ENCODE results near the gene DICER1.

DICER1 gene

GRCh38 chr14:95122621-95122945 lies 34.7 kb downstream of the DICER1 start:
- DNase-seq: no peak

GRCh38 chr14:95121911-95122620 lies 35.3 kb downstream of the DICER1 start:
- no peak for DNase-seq

- DNase-seq: no peak
Observed at GRCh38 chr14:95119336-95119735, 38.0 kb downstream of the DICER1 start.

GRCh38 chr14:95117937-95118721 lies 39.2 kb downstream of the DICER1 start:
- no peak for DNase-seq

GRCh38 chr14:95113476-95113875 lies 43.9 kb downstream of the DICER1 start:
- no peak for DNase-seq

- DNase-seq: no peak
Observed at GRCh38 chr14:95111507-95112164, 45.7 kb downstream of the DICER1 start.

GRCh38 chr14:95110178-95110577 lies 47.2 kb downstream of the DICER1 start:
- DNase-seq: no peak

GRCh38 chr14:95107711-95108110 lies 49.6 kb downstream of the DICER1 start:
- DNase-seq: no peak

- DNase-seq: no peak
Observed at GRCh38 chr14:95106971-95107370, 50.4 kb downstream of the DICER1 start.

- DNase-seq: no peak
Observed at GRCh38 chr14:95104911-95105310, 52.4 kb downstream of the DICER1 start.

GRCh38 chr14:95102680-95103044 lies 54.7 kb downstream of the DICER1 start:
- no peak for DNase-seq

GRCh38 chr14:95101736-95102679 lies 55.3 kb downstream of the DICER1 start:
- DNase-seq: no peak

- peak; percentile 30 for DNase-seq
Observed at GRCh38 chr14:95098984-95099599, 58.2 kb downstream of the DICER1 start.

GRCh38 chr14:95097385-95097784 lies 59.9 kb downstream of the DICER1 start:
- DNase-seq: no peak

- DNase-seq: no peak
Observed at GRCh38 chr14:95096476-95096875, 60.9 kb downstream of the DICER1 start.

- no peak for DNase-seq
Observed at GRCh38 chr14:95095996-95096395, 61.3 kb downstream of the DICER1 start.

GRCh38 chr14:95092723-95093122 lies 64.6 kb downstream of the DICER1 start:
- DNase-seq: no peak

GRCh38 chr14:95091581-95091980 lies 65.7 kb downstream of the DICER1 start:
- DNase-seq: no peak

GRCh38 chr14:95088665-95089064 lies 68.7 kb downstream of the DICER1 start:
- no peak for DNase-seq

GRCh38 chr14:95087619-95088018 lies 69.7 kb downstream of the DICER1 start:
- no peak for DNase-seq

- no peak for DNase-seq
Observed at GRCh38 chr14:95085321-95085720, 72.0 kb downstream of the DICER1 start.

- no peak for DNase-seq
Observed at GRCh38 chr14:95078867-95079266, 78.5 kb downstream of the DICER1 start.

GRCh38 chr14:95077345-95077744 lies 80.0 kb downstream of the DICER1 start:
- no peak for DNase-seq
